22Rv1 (cell line): ENCODE data around the gene RASGEF1C.

Source experiments
- CTCF ChIP-seq: fragments of 450-650 bp; IDR thresholded peaks from 2 replicates; pipeline ENCODE4 v1.5.1; 2017; ENCODE audit warnings: mild to moderate bottlenecking
- ZFX ChIP-seq: fragments of 450-650 bp; IDR thresholded peaks from 2 replicates; pipeline ENCODE4 v1.6.1; 2017; ENCODE audit warnings: antibody characterized with exemption, borderline replicate concordance

- TF ChIP-seq CTCF (no peak), ZFX (no peak)
These were observed 96.7 kb downstream of the RASGEF1C start for GRCh38 chr5:180112181-180112861.
